ENCODE results near the gene DHRSX.
"Not testable (repeated sequence)": the region's sequence is repeated elsewhere in the genome, so short reads cannot be mapped to it uniquely, and the experiment has no call there.

The DHRSX gene

DNA sequence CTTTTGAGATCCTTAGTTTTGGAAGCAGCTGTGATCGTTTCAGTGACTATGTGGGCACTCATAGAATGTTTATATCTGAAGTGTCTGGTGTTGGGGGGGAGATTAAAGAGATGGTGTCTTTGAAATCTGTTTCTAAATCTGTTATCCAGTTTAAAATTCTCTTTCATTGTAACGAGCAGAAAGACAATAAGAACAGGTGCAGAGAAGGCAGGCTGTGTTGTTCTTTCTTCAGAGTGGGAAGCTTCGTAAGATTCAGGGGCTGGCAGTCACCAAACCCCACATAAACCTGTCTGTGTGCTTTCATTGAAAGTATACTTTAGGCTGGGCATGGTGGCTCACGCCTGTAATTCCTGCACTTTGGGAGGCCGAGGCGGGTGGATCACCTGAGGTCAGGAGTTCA is 16.3 kb upstream of the DHRSX start:
- DNase-seq = no peak

DNA sequence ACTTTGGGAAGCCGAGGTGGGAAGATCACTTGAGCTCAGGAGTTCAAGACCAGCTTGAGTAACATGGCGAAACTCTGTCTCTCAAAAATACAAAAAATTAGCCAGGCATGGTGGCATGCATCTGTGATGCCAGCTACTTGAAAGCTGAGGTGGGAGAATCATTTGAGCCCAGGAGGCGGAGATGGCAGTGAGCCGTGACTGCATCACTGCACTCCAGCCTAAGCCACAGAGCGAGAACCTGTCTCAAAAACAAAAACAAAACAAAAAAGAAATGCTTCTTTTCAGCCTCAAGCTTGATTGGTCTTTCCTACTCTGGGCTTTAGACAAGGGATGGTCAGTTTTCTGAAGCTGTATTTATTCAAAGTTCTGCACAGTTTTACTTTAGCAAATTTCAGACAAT is 15.8 kb upstream of the DHRSX start:
- DNase-seq = no peak

DNA sequence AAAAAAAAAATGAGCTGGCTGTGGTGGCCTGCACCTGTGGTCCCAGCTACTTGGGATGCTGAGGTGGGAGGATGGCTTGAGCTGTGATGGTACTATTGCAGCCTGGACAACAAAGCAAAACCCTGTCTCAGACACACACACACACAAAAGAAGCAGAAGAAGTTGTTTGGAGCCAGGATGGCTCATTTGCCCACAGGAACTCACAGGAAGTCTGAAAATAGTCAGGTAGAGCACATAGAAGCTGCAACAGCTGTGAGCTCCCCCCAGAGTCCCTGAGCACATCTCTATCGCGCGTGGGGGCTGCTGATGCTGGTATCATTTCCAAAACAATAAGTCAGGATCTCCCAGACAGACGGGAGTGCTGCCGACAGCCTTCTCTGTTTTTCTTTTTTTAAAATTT is 13.4 kb upstream of the DHRSX start:
- no peak for DNase-seq

DNA sequence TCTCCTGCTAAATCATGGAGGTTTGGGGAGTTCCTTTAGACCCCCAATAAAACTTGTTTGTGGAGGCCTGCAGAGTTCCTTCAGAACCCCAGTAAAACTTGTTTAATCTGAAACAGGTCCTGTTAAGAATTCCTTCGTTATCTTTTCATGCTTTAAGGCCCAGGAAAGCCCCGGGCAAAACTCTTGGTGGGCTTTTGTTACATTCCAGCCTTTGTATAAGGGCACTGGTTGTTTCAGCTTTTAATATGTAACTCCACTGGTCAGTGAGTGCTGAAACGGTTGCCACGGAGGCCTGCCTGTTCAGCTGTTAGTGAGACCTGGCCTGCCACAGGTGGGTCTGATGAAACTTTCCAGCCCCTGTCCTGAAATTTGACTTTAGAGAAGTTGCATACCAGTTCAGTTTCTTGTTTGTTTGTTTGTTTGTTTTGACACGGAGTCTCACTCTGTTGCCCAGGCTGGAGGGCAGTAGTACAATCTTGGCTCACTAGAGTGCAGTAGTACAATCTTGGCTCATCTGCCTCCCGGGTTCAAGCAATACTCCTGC is 12.4 kb upstream of the DHRSX start:
- DNase-seq = no peak

DNA sequence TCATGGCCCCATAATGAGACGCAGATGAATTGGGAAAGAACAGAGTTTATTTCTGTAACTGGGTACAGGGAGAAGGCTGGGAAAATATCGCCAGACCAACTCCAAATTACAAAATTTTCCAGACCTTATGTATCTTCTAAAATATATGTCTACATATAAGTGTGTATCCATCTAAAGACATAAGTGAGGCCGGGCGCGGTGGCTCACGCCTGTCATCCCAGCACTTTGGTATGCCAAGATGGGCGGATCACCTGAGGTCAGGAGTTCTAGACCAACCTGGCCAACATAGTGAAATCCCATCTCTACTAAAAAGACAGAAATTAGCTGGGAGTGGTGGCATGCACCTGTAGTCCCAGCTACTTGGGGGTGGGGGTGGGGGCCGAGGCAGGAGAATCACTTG is 11.7 kb upstream of the DHRSX start:
- DNase-seq = no peak

DNA sequence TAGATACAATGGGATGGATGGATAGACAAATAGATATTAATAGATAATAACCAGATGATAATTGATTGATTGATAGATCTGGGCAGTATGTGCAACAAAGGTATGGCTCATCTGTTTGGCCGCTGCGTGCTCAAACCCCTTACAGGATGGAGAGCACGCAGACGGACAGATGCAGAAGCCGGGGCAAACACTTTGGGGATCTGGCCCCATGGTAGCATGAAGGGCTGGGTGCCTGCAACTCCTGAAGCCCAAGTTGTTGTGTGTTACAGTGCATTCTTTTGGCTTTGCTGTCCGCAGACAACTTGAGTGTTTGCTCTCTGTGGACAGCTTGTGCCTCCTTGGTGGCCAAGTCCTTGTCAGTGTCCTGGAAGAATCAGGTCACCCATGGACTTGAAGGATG is 10.6 kb upstream of the DHRSX start:
- DNase-seq = no peak

DNA sequence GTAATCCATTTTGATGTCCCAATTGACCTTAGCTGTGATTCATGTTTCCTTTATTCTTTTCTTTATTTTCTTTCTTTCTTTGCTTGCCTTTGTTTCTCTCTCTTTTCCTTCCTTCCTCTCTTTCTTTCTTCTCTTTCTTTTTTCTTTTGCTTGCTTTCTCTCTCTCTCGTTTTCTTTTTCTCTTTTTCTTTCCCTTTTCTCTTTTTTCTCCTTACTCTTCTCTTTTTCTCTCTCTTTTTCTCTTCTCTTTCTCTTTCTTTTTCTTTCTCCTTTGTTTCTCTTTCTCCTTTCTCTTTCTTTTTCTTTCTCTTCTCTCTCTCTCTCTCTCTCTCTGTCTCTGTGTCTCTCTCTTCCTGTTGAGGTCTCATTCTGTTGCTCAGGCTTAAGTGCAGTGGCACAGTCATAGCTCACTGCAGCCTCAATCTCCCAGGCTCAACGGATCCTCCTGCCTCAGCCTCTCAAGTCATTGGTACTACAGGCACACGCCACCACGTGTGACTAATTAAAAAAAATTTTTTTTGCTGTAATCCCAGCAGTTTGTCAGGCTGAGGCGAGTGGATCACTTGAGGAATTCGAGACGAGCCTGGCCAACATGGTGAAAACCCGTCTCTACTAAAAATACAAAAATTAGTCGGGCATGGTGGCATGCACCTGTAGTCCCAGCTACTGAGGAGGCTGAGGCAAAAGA is 8.0 kb upstream of the DHRSX start:
- DNase-seq = no peak

DNA sequence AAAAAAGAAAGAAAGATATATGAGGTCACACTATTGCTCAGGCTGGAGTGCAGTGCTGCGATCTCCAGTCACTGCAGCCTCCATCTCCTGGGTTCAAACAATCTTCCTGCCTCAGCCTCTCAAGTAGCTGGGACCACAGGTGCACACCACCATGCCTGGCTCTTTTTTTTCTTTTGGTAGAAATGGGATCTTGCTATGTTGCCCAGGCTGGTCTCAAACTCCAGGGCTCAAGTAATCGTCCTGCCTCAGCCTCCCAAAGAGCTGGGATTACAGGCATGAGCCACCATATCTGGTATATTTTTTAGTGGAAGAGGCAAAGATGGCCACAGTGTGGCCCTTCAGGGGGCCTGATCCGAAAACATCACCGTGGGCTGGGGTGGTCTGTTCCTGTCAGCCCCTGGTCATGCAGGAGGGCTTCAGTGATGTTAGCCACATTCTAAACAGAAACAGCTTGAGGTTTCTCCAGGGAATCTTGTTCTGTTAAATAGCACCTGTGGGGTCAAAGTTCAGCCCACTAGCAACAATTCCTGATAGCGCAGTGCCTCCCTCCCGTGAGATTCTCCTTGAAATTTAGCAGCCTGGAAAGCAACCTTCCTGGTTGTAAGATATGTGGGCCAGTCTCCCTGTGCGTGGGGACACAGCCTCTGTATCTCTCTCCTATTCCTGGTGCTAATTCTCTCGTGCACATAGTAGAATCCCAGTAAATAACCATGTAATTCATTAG is 7.3 kb upstream of the DHRSX start:
- DNase-seq = no peak

DNA sequence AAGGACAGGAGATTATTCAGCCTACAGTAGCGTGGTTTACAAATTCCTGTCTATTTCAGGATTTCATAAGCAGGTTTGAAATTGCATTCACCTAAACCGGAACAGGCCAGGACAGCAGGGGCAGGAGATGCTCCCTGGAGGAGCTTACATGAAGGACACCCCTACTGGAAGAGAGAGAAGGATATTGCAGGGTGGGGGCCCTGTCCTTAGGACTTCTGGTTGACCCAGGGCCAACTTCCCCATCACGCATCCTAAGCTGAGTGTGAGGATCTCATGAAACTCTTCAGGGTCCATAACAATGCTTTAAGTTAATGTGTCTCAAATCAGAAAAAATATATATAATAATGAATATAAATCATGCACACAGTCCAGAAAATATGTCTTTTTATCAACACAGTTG is 6.4 kb upstream of the DHRSX start:
- no peak for DNase-seq

DNA sequence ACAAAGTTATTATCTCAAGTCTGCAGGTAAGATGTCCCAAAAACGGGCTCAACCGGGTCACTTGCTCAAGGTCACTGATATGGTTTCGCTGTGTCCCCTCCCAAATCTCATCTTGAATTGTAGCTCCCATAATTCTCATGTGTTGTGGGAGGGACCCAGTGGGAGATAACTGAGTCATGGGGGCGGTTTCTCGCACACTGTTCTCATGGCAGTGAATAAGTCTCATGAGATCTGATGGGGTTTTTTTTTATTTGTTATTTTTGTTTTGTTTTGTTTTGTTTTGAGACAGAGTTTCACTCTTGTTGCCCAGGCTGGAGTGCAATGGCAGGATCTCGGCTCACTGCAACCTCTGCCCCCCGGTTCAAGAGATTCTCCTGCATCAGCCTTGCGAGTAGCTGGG is 4.6 kb upstream of the DHRSX start:
- not testable (repeated sequence) for DNase-seq

DNA sequence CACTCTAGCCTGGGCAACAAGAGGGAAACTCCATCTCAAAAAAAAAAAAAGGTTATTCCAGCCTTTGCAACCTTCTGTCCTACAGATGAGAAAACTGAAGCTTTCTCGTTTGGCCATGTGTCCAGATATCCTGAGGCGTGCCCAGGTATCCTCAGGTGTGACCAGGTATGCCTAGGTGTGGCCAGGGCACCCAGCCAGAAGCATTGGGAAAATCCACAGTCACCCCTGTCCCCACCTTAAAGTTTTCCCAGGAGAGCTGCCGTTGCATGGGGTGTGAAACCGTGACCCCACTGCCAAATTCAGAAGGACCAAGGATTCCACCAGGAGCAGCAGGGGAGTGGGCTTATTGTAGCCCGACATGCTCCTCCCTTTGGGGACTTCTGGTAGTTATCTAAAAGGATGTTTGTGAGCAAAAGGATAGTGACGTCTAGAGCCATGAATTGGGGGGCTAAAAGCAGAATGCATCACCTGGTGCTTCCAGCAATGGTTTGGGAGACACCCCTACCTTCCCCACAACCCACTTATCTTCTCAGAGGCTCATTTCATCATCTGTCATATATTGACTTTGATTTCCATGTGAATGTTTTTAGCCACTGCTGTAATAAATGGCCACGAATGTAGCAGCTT is 4.0 kb upstream of the DHRSX start:
- DNase-seq = no peak

DNA sequence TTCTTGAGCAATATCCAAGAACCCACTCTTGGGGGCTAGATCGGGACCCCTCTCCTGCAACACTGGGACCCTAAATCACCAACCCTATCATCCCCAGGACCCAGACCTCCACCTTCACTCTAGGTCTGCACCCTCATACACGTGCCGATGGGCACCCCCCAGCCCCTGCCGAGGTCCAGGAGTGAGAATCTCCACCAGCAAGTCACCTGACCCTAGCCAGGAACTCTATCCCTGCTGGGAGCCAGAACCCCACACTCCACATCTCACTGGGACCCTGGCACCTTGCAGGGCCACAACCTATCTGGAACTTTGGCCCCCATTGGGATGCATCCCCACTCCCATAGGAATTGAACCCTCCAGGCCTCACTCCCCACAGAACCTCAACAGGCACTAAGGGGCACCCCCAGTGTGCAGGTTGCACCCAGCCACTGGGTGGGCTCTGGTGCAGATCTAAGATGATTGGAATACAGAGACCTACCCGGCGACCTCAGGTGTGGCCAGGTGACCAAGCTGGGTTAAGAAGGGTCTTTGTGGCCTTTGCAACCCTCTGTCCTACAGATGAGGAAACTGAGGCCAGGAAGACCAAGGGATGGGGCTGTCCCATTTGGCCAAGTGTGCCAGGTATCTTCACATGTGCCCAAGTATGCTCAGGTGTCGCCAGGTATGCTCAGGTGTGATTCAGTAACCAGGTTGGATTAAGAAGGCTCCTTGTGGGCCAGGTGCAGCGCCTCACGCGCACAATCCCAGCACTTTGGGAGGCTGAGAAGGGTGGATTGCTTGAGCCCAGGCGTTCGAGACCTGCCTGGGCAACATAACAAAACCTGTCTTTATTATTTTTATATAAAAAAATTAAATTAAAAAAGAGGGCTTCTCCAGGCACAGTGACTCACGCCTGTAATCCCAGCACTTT is 3.1 kb upstream of the DHRSX start:
- DNase-seq = no peak

DNA sequence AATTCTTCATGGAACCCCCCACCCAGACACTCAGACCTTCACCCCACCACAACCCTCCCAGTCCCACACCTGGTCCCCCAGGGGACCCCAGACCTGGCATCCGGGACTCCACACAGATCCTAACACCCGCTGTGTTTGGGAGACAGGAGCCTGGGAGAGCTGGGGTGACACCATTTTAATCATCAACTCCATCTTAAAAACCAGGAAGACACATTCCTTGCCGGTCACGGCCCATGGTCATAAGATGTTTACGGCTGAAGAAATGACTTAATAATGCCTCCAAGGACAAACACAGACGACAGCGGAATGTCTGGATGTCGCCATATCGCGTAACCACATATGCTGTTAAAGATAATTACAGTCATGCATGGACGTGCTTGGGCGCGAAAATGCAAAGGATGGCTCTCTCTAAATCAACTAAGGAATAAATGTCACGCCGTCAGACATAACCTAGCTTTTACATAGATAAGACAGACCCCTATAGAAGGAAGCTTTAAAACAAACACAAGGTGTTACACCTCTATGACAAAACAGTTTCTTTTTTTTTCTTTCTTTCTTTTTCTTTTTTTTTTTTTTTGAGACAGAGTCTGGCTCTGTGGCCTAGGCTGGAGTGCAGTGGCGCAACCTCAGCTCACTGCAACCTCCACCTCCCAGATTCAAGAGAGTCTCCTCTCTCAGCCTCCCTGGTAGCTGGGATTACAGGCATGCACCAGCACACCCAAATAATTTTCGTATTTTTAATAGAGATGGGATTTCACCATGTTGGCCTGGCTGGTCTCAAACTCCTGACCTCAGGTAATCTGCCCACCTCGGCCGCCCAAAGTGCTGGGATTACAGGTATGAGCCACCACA is 2.1 kb upstream of the DHRSX start:
- DNase-seq = no peak

DNA sequence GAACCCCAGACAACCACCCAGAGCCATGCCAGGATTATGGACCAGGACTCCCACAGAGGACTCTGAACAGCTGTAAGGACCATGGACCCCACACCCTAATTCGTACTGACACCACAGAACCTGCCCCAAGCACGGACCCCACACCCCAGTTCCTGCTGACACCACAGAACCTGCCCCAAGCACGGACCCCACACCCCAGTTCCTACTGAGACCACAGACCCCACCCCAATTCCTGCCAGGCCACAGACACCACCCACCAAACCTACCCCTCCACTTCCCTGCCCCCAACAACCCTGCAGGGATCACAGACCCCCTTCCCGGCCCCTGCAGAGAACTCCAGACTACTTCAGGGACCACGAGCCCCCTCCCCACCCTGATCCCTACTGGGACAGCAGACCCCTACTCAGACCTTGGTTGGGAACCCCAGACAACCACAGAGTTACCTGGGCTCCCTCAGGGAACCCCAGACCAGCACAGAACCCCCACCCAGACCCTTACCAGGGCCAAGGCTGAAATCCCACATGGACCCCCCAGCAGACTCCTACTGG is 1.4 kb upstream of the DHRSX start:
- no peak for DNase-seq

DNA sequence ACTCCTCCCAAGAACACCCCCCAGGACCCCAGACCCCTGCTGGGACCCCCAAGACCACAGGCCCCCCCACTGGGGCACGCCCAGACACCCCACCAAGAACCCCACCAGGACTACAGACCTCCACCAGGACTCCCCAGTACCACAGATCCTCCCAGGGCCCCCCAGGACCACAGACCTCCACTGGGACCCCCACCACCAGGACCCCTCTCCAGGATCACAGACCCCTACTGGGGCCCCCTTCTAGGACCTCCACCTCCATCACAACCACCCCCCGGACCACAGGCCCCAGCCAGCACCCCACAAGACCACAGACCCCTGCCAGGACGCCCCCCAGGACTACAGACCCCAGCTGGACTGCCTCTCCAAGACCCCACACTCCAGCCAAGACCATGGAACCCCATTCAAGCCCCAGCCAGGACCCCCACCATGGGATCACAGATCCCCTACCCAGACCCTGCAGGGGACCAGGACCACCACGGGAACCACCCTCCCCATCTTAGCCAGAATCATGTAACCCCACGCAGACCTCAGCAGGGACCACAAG is 855 bp upstream of the DHRSX start:
- no peak for DNase-seq

DNA sequence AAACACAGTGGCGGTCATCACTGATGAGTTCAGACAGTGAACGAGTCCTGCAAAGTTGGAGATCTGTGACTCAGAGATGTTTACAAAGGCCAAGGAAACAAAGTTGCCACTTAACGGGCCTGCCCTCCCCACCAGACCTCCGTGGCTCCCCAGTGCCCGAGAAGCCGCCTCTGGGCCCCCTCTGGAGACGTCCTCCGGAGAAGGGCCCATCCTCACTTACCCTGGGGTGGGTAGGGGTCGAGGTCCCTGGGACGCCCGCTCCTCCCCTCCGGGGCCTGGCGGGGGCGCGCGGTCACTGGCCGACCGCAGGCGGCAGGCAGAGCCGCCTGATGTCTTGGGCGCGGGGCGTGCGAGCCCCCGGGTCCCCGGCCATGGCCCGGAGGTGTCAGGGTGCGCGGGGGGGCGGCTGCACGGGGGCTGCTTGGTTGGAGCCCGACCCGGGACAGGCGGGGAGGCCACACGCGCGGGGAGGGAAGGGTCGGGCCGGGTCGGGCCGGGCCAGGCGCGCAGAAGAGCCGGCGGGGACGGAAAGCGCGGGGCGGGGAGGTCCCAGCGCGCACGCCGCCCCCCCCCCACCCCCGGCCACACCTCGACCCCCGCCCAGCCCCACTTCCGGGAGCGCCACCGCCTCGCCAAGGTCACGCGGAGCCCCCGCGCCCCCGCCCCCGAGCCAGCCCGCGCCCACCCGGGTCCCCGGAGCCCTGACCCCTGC is 529 bp downstream of the DHRSX start:
- peak in 1 of 2 experiments; percentile 21 for DNase-seq

DNA sequence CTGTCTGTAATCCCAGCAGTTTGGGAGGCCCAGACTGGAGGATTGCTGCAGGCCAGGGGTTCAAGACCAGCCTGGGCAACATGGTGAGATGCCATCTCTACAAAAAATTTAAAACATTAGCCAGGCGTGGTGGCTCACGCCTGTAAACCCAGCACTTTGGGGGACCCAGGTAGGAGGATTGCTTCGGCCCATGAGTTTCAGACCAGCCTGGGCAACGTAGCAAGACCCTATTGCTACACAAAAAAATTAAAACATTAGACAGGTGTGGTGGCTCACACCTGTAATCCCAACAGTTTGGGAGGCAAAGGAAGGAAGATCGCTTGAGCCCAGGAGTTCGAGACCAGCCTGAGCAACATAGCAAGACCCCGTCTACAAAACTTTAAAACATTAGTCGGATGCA is 1.3 kb downstream of the DHRSX start:
- no peak for DNase-seq

DNA sequence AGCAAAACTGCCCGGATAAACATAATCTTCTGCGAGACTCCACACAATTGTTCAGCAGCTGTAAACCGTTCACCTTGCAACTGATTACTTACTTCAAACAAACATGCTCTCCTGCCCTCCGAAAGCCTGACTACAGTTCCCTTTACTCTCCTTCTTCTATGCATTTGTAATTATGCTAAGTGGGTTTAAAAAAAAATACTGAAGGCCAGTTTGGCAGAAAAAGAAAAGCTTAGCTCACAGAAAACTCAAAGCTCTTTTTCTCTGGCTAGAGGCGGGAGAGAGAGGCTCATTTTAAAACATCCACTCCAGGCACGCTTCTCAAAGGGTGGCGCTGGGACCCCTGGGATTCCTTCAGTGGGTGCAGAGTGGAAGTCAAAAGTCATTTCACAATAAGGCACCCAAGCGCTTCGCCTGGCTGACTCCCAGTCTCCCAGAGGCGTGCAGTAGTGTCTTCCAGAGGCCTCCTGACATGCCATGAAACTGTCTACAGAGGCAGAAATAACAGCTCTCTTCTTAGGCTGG is 1.9 kb downstream of the DHRSX start:
- no peak for DNase-seq

DNA sequence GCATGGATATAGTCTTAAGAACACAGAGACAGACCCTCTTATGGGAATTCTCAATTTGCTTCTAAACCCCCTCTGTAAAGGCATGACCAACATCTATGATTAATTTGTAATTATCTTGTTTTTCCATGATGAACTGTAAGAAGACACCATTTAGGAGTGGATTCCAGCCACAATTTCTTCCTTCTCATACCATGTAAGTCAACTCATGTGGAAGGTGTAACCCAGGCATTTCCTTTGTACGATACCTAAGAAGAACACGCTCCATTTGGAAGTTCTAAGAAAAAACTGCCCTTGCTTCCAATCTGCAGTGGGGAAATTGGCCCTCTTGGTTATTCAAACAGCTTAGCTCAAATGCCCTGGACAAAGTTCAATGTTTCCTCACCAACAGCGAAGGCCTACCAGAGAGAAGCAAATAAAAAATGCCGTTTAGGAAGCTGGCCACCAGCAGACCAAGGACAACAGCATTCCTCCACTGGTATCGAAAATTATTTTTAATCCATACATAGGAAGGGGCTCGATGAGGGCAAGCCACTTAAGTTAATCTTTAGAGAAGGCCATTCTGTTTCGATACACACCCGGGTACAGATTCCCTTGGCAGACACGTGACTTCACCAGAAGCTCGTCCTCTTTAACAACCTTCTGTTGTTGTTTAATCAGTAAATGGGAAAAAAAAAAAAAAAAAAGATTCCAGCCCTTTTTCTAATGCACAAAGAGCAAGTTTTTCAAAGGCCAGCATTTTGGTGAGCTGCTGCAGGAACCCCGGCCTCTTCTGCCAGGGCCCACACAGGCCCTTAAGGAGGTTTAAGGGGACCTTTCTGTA is 2.6 kb downstream of the DHRSX start:
- DNase-seq = no peak

DNA sequence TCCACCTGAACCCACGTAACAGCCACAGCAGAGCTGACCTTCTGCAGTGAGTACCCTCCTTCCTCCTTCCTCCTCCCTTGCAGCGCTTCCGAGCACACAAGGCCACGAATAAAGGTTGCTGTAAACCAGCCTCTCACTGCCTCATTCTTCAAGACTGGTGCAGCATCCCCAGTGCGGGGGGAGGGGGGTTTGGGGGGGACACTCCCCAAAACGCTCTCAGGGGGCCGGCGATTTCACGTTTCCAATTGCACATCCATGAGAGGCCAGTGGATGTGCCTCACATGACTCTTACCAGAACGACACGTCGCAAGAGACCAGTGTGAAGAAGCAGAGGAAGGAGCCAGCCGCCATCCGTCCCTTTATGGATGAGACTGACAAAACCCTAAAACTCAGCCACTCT is 5.2 kb downstream of the DHRSX start:
- no peak for DNase-seq
